Caki2 (cell line): ENCODE data around the gene SIVA1. TPM values are rescaled to one million over a fixed set of nuclear protein-coding genes. Genes with fewer than 3 reads are reported as not detected.

Experiments used
- DNase-seq: peaks from one replicate; pipeline ENCODE4 v3.0.0-alpha.2; 2015; ENCODE audit warnings: low read depth
- in situ Hi-C: cut with HindIII; loops from 2 replicates; pipeline ENCODE4 v1.10.0; 2016; ENCODE audit warnings: low sequenced_read_pairs, low pct_unique_long_range_greater_than_20kb, mixed read lengths
- total RNA-seq: library from RNA; depleted of rRNA; stranded (reverse); fragments of >200 nt; shearing (Covaris generic); gene quantifications from 2 replicates; pipeline ENCODE4 v1.2.3, GENCODE V29; 2014; ENCODE audit warnings: low replicate concordance

The SIVA1 gene
- total RNA-seq, 1 experiment from 2014 or later: 196 TPM

DNA sequence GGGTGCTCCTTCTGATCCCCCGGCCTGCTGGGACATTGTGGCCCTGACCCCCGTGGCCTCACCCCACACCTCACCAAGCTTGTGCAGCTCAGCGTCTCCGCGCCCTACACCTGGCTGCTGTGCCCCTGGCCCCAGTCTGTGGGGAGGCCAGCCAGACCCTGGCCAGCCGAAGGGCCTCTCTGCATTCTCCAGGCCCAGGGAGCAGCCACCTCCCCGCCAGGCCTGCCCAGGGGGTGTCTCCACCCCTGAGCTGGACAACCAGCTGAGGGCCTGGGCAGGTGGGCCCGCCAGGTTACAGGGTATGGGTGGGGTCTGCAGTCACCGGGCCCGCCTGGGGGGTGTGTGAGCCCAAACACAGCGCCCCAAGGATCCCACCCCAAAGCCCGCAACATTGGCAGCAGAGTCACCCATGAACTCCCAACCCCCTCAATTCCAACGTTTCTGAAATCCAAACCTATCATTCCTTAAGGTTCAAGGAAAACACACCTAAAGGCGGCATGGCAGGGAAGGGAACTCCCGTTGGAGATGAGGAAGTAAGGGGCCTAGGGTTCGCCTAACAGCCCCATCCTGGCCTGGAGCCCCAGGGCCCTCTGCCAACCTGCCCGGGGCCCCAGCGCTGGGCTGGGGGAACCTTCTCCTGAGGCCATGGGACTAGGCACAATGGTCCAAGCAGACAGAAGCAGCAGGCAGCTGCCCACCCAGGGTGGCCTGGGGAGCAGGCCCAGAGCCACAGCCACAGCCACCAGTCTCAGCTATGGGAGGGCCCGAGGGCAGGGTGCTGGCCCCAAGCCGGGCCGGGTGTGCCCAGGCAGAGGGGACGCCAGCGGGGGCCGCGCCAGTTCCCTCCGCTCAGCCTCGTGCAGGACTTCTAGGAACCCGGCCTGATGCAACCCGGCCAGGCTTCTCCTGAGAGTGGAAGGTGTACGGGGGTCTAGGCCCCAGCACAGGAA lies 34.1 kb downstream of the SIVA1 start:
- no peak for DNase-seq
- in situ Hi-C loops: no loop called here

DNA sequence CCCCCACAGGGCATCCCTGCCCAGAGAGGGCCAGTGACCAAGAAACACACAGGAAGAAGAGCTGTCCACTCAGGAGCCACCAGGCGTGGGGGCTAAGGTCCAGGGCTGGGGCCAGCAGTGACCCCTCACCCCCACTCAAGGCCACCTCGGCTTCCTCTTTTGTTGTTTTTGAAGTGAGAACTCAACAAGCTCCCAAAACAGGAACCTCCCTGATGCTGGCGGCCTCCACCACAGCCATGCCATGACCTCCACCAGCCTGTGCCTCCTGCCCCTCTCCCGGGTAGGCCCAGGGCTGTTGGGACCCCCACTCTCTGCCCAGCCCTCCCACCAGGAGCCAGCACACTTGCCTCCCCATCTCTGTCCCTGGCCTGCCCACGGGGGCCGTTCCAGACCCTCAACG lies 34.8 kb downstream of the SIVA1 start:
- in situ Hi-C loops: no loop called here

DNA sequence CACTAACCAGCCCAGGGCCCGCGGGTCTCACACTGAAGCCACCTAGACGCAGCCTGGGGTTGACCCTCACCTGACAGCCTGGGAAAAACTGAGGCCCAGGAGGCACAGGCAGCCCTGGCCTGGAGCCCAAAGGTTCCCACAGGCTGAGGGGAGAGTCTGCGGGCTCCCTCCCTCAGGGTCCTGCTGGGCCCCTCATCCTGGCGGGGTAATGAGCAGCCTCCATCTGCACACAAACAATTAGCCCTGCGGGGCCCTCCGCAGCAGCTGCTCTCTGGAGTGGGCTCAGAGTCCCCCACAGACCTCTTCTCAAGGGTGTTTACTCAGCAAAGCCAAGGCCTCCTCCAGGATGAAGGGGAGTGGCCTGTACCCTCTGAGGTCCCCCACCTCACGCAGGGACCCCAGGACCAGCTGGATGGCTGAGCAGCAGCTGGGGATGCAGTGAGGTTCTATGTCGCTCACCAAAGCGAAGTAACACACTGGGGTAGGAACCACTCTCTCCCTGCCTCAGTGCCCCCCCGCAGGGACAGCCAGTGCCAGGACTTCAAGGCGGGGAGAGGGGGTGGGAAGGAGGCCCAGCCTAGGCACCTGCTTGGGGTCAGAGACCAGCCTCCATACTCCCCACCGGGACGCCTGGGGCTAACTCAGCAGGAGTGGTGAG lies 35.3 kb downstream of the SIVA1 start:
- in situ Hi-C loops: no loop called here
- DNase-seq: no peak

More for the DNA sequence above, 34.8 kb downstream of the SIVA1 start:
- DNase-seq: no peak

DNA sequence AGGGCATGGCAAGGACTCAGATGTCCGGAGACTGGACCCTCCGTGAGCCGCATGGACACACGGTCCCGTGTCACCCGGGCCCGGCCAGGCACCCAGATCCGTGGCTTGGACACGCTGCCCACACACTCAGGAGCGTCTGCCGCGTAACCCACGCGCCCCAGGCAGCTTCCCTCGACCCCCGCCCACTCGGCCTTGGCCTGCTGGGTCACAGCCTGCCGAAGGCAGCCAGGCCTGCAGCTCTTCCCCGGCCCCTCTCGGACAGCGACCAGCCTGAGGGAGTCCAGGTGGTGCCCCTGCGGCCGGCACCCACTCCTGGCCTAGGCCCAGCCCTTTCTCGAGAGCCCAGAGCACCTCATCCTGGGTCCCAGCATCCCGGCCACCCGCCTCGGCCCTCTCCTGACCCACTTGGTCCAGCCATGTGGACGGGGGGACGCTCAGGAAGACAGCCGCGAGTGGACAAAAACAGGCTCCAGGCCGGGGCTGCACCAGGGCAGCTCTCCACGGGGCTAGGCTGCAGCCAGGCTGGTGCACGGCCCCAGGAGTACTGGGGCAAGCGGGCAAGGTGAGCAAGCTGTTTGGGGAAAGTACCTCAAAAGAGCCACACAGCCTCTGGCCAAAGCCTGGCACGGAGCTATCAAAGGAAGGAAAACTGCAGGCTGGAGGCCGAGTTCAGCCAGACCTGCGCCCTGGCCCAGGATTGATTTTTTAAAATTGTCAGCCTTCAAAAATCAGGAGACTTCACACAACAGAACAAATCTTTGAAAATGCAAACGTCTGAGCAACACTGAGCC lies 36.1 kb downstream of the SIVA1 start:
- no peak for DNase-seq
- in situ Hi-C loops: no loop called here

DNA sequence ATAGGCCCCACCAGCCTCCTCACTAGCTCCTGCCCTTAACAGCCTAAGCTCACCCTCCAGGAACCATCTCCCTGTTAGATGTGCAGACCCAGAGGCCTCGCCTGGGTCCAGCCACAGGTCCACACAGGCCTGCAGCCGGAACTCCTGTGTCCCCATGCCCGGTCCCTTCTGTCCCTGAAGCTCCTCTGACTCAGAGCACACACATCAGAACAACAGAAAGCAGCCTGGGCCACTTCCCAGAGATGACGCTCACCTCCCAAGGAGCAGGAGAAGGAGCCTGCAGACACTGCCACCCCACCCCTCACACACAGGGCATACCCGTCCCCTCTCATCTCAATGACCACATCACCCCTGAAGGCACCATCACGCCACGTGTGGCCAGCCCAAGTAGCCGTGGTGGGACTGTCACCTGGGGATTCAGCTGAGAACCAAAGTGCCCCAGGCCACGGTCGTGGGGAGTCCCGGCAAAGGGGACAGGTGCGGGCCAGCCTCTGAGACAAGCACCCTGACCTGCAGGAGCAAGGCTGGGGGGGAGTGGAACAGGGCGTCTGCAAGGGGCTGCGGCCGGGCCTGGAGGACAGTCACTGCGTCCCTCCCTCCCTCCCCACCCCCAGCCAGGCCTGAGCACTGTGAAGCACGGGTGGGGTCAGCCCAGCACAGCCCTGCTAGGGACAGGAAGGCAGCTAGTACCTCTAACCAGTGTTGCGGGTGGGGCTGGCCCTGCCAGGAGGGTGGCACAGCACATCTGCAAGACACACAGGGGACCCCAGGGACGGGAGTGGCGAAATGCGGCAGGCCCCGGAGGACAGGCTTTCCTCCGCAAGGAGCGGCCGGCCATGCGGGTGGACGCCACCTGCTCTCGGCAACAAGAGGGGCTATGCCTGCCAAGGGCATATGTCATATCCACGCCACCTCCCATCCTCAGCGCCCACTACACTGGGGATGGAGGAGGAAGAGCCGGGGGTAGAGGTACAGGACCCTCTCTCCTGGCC lies 37.1 kb downstream of the SIVA1 start:
- in situ Hi-C loops: no loop called here

DNA sequence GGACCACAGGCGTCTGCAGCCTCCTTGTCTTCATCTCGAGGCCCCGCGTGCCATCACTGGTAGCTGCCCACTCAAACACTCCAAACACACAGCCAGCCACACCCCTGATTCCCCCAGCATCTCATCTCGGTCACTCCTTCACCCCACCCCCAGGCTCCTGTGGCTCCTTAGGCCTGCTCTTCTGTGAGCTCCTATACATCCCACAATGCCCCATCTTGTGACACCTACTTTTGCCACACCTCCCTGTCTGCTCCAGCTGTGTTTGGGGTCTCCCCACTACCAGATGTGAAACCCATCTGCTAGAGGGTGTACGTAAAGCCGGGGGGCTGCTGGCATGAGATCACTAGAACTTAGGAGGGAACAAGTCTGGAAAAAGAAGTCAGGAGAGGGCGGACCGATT lies 38.5 kb downstream of the SIVA1 start:
- no peak for DNase-seq
- in situ Hi-C loops: no loop called here

More for the DNA sequence above, 37.1 kb downstream of the SIVA1 start:
- no peak for DNase-seq

DNA sequence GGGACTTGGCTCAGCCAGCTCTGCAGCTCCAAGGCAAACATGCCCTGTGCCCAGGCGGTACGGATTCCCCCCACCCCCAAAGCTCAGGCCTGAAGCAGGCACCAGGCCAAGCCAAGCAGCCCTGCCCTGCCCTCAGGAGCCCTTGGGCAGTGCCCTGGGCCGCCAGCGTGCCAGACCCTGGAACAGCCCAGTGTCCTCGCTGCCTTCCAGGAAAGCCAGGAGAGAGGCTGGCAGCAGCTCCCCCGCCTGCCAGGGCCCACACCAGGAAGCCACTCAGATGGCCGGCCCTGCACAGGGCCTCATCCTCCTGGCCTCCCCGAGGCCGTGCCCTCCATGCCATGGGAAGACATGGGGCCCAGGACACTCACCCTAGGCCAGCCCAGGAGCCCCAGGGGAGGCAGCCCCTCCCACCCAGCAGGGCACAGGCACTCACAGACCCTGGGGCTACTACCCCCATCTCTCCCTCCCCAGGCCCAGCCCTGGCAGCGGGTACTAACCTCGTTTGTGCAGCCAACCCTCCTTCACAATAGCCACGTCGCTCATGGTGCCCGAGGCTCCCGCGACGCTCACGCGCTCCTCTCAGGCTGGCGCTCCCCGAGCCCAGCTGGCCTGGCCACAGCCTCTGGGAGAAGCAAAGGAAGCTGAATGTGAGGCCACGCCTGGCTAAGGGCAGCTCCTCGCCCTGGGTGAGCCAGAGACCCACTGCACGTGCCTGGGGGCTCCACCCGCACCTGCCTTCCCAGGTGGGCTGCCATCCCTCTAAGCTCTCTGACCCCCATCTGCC lies 39.3 kb downstream of the SIVA1 start:
- no peak for DNase-seq
- in situ Hi-C loops: no loop called here

DNA sequence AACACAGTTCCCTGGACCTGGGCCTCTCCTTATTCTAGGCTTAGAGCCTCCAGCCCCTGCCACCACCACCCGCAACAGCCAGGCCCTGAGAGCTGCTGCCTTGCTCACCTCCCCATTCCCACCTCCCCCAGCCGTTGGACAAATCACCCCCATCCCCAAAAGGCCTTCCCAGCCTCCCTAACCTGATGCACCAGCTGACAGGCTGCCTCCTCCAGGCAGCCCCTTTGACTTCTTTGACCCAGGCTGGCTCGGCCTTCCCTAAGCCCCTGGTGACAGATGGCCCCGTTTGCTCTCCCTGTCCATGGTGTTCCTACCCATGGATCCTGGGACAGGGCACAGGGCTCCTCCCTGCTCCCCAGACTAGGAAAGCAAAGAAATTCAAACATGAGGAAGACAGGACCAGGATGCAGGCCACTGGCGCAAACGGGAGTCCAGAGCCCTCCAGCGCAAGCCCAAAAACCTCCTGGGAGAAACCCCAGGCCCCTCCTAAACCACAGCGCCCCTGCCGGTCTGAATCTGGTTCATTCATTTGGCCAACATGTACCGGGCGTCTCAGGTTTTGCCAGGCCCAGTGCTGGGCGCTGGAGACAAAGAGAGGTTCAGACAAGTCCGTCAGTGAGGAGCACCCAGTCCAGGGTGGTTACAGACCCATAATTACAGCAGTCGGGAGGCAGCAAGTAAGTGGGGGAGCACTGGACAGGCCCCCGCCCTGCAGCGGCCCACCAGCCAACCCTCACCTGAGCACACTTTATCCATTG lies 40.2 kb downstream of the SIVA1 start:
- DNase-seq: no peak
- in situ Hi-C loops: no loop called here

DNA sequence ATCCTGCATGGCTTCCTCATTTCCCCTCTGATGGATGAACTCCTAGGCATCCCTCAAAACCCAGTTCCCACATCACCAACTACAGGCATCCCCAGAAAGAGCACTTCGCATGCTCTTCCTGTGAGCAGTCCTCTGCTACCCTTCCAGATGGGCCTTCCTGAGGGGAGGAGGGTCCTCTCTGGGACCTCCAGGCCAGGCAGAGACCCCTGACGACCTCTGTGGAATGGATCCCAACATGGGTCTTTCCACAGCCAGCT lies 40.7 kb downstream of the SIVA1 start:
- in situ Hi-C loops: no loop called here

DNA sequence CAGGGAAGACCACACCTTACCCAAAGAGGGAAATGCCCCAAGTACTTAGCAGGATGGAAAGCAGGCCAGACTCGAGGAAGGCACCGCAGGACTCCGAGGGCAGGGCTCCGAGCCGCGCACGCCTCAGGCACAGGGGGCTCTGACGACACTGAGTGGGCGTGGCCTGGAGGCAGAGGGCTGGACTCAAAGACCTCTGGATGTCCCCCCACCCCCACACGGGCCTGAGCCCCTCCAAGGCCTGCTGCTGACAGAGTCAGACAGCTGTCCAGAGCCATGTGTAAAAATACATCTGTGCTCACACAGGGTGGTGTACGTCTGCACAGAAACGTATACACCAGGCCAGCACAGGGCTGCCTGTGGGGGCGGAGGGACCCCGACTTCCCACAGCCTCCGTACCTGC lies 41.2 kb downstream of the SIVA1 start:
- DNase-seq: no peak

More for the DNA sequence above, 40.7 kb downstream of the SIVA1 start:
- no peak for DNase-seq

DNA sequence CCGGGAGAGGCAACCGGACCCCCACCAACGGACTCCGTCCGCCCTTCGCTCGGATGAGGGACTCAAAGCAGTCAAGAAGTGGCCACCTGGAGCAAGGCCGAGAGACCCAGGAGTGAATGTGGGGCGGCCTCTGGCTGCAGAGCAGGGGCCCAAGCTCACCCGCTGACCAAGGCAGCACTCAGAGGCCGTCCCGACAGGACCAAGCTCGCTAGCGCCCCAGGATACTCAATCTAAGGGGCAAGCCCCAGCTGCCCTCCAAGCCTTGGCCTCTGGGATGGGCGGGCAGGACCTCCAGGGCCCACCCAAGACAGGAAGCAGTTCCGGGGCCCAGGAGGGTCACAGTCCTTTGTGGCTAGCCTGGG lies 41.7 kb downstream of the SIVA1 start:
- in situ Hi-C loops: no loop called here
- DNase-seq: no peak

More for the DNA sequence above, 41.2 kb downstream of the SIVA1 start:
- in situ Hi-C loops: no loop called here

DNA sequence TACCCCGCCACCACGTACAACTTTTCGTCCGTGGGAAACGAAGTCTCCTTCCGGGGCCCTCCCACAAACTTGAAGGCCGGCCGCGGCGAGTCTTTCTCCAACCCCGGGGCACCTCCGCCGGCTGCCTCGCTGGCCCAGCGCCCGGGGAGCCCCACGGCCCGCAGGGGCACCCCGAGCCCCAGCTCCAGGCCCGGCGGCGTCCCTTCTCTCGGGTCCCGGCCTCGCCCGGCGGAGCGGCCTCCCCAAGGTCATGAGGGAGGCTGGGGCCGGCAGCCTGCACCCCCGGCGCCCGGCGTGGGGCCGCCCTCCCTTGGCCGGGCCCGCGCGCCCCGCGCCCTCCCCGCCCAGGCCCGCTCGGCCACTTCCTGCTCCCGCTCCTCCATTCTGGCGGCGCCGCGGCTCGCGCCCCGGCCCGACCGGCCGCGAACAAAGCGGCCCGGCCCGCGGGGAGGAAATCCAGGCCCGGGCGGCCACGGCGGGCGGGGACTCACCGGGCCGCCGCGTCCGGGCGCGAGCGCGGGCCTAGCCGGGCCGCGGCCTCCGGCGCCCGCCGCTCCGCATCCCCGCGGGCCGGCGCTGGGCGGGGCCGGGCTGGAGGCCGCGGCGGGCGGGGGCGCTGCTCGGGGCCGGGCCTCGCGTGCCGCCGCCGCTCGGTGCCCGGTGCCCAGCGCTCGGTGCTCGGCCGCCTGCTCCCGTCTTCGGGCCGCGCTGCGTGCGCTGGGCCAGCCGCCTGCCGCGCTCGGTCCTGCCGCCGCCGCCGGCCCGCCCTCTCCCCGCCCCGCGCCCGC lies 42.2 kb downstream of the SIVA1 start, which contains the start of gene AKT1:
Gene AKT1, minus strand, starts transcription at position 756 of the 788 bp plus-strand sequence. CDS start 3,105 bp downstream, outside the sequence.
- in situ Hi-C loops: no loop called here
- no peak for DNase-seq

DNA sequence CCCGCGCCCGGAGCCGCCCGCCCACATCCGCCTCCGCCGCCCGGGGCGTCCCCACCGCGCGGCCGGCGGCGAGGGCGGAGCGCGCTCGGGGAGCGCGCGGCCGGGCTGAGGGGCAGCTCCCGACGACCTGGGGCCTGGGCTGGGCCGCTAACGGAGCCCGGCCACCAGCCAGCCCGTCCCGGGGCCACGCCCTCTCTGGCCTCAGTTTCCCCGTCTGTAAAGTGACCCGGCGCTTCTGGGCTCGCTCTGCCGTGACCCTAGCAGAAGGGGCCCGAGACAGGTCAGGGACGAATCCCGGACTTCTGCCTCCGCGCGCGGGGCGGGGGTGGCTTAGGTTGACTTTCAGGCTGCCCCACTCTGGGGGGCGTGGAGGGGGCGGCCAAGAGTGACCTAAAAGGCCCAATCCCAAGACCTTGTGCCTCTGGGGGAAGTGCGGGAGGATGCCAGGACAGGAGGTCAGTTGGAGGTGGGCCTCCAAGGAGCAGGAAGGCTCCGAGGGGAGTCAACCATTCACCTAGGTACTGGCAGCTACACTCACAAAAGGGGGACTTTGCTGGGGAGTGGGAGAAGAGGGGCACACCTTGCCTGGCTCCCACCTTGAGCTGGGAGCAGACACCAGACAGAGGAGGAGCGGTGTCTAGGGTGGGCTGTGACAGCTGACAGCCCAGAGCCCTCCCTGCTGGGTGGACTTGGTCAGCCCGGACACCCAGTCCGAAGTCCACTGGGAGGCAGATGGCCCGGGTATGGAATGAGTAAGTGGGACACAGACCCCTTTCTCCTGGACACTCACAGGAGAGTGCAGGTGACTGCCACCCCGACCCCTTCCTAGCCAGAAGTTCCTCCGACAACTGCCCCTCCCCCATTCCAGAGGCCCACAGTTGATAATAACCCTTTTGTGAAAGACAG lies 43.1 kb downstream of the SIVA1 start:
- in situ Hi-C loops: no loop called here
- DNase-seq: no peak

DNA sequence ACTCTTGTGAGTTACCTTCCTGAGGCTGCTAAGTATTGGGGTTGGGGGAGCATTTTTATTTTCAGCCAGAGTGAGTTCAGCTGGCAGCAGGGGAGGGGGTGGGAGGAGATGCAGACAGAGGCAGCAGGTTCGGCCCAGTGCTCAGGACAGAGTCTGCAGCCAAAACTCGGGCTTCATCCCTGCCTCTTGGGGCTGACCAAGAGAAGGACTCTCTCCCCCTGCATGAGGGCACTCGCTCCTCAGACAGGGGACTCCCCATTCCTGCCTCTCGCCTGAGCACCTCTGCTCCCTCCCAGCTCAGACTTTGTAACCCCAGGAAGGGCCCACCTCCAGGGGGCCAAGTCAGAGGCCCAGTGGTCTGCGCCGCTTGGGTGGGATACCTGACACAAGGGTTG lies 43.7 kb downstream of the SIVA1 start:
- DNase-seq: no peak
- in situ Hi-C loops: no loop called here
